ENCODE results near the gene OS9.
"Not testable (repeated sequence)": the region's sequence is repeated elsewhere in the genome, so short reads cannot be mapped to it uniquely, and the experiment has no call there.

OS9 gene, protein sequence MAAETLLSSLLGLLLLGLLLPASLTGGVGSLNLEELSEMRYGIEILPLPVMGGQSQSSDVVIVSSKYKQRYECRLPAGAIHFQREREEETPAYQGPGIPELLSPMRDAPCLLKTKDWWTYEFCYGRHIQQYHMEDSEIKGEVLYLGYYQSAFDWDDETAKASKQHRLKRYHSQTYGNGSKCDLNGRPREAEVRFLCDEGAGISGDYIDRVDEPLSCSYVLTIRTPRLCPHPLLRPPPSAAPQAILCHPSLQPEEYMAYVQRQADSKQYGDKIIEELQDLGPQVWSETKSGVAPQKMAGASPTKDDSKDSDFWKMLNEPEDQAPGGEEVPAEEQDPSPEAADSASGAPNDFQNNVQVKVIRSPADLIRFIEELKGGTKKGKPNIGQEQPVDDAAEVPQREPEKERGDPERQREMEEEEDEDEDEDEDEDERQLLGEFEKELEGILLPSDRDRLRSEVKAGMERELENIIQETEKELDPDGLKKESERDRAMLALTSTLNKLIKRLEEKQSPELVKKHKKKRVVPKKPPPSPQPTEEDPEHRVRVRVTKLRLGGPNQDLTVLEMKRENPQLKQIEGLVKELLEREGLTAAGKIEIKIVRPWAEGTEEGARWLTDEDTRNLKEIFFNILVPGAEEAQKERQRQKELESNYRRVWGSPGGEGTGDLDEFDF

DNA sequence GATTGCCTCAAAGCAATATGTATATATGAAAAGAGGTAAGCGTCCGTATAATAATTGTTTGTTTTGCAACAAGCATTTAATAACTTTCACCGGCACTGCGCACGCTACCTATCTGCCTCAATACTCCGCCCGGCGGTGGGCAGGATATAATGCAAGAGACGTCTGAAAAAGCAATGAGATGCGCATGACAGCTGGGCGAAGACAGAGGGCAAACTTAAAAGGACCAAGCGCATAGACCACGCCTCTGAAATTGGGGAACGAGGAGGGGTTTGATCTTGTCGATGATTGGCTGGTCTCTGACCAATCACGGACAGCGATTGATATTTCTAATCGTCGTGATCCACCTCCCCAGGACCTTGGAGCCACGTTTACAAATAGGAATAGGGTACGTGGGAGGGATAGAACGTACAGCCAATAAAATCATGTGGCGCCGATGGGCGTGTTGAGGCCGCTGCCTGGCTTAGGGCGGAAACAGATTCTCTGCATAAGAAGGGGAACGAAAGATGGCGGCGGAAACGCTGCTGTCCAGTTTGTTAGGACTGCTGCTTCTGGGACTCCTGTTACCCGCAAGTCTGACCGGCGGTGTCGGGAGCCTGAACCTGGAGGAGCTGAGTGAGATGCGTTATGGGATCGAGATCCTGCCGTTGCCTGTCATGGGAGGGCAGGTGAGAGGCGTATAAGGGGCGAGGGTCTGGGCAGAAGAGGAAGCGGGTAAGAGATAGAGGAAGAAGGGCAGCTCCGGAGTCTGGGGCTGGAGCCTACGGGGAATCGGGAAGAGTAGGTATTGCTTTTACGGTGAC is at the start of gene OS9:
Gene OS9, plus strand, starts transcription at position 474 of the 800 bp plus-strand sequence. Its CDS starts 30 bp downstream, at position 504.
- DNase-seq: peak; percentile 99

- not testable (repeated sequence) for DNase-seq
Measured at GRCh38 chr12:57645990-57646658, 47.8 kb upstream of the OS9 start.

- DNase-seq: not testable (repeated sequence)
Measured at GRCh38 chr12:57646659-57647049, 47.3 kb upstream of the OS9 start.

GRCh38 chr12:57654042-57654441 is 39.9 kb upstream of the OS9 start:
- no peak for DNase-seq

- no peak for DNase-seq
Measured at GRCh38 chr12:57655541-57656240, 38.2 kb upstream of the OS9 start.

DNA sequence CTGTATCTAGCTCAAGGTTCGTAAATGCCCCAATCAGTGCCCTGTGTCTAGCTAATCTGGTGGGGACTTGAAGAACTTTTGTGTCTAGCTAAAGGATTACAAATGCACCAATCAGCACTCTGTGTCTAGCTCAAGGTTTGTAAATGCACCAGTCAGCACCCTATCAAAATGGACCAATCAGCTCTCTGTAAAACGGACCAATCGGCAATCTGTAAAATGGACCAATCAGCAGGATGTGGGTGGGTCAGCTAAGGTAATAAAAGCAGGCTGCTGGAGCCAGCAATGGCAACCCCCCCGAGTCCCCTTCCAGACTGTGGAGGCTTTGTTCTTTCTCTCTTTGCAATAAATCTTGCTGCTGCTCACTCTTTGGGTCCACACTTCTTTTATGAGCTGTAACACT is 37.5 kb upstream of the OS9 start:
- DNase-seq: not testable (repeated sequence)

- no peak for DNase-seq
Measured at GRCh38 chr12:57657744-57658143, 36.2 kb upstream of the OS9 start.

GRCh38 chr12:57658890-57659289 is 35.0 kb upstream of the OS9 start:
- DNase-seq: no peak

GRCh38 chr12:57661376-57661775 is 32.6 kb upstream of the OS9 start:
- no peak for DNase-seq

GRCh38 chr12:57665066-57665820 is 28.7 kb upstream of the OS9 start:
- DNase-seq: not testable (repeated sequence)

- no peak for DNase-seq
Measured at GRCh38 chr12:57666897-57667296, 27.0 kb upstream of the OS9 start.

GRCh38 chr12:57669691-57670090 is 24.2 kb upstream of the OS9 start:
- not testable (repeated sequence) for DNase-seq

- not testable (repeated sequence) for DNase-seq
Measured at GRCh38 chr12:57671811-57672210, 22.1 kb upstream of the OS9 start.

- no peak for DNase-seq
Measured at GRCh38 chr12:57672801-57673200, 21.1 kb upstream of the OS9 start.

GRCh38 chr12:57674691-57675090 is 19.2 kb upstream of the OS9 start:
- no peak for DNase-seq

DNA sequence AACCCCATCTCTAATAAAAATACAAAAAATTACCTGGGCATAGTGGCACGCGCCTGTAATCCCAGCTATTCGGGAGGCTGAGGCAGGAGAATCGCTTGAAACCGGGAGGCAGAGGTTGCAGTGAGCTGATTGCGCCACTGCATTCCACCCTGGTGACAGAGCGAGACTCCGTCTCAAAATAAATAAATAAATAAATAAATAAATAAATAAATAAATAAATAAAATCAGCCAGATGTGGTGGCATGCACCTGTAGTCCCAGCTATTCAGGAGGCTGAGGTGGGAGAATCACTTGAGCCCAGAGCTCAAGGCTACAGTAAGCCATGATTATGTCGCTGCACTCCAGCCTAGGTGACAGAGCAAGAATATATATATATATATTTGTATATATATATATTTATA is 16.0 kb upstream of the OS9 start:
- DNase-seq: not testable (repeated sequence)

DNA sequence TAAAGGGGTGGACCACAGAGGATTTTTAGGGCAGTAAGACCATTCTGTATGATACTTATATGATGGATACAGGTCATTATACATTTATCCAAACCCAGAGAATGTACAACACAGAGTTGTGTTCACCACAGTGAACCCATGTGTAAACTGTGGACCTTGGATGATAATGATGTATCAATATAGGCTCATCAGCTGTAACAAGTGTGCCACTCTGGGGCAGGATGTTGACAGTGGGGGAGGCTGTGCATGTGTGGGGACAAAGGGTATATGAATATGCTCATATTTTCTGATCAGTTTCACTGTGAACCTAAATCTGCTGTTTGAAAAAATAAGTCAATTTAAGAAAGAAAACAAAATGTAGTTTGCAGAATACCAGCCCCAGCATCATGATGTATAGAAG is 14.2 kb upstream of the OS9 start:
- DNase-seq: no peak

DNA sequence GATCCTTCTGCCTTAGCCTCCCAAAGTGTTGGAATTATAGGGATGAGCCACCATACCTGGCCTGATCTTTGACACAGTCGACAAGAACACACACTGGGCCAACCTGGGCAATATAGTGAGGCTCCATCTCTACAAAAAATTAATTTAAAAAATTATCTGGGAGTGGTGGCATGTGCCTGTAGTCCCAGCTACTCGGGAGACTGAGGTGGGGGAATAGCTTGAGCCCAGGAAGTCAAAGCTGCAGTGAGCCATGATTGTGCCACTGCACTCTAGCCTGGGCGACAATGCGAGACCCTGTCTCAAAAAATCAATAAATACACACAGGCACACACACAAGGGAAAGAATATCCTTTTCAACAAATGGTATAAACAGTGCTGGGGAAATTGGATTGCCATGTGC is 6.1 kb upstream of the OS9 start:
- no peak for DNase-seq

GRCh38 chr12:57688931-57689330 is 5.0 kb upstream of the OS9 start:
- DNase-seq: no peak

- DNase-seq: no peak
Measured at GRCh38 chr12:57692500-57692899, 1.4 kb upstream of the OS9 start.

GRCh38 chr12:57693317-57693658 is 644 bp upstream of the OS9 start:
- DNase-seq: no peak

All from activated CD4-positive, alpha-beta T cell treated with anti-CD3 and anti-CD28 coated beads, Interleukin-10, Interleukin-2, amounts not matched to agents 100 ng/mL and 50 ng/mL, durations not matched to agents 16 hours and 8 hours (primary cell).